K562 (cell line): ENCODE measurements around the gene ZNF865. TPM values are rescaled to one million over a fixed set of nuclear protein-coding genes. Genes with fewer than 3 reads are reported as not detected.

Experiments used
- ATAC-seq: fragments of 200-7000 bp; cut with Tn5 transposase; 3 replicates; pipeline ENCODE4 v1.9.1; 2020; ENCODE audit warnings: moderate library complexity
- BruUV-seq: library from RNA; stranded (reverse); fragments of 400-500 nt; replicated peaks from 2 replicates; lab custom pipeline; 2021; lab: Mats Ljungman, UMichigan
- CTCF ChIA-PET: fragments of 300-600 bp; formaldehyde crosslinking; extraction: SDS; loops from one replicate; lab custom pipeline; 2021; ENCODE audit warnings: low intra/inter-chr PET ratio; lab: Yijun Ruan, JAX
- POLR2A ChIA-PET: fragments of 300-600, 350-650 bp; sonication (Branson Sonifier 250); formaldehyde crosslinking; extraction: SDS; loops from one replicate; lab custom pipeline; 2021; ENCODE audit warnings: antibody characterized with exemption, inconsistent platforms; lab: Yijun Ruan, JAX
- DNase-seq, 4 experiments: peaks; one replicate each; pipeline versions ENCODE4 v3.0.0 to v3.0.0-alpha.2; 2011 to 2018; ENCODE audit warnings: low spot score in 3 of 4, mixed read lengths in 3 of 4; ENCODE audit errors: extremely low read depth in 1 of 4
- FAIRE-seq: peaks from 2 replicates; lab custom pipeline; 2011; peaks lifted over from hg19 to GRCh38; lab: Jason Lieb, UNC
- H2AFZ ChIP-seq: 2 replicates; pipeline ENCODE4 v1.6.0; 2011; ENCODE audit warnings: low read depth, low read length, control low read depth, inconsistent platforms
- H3K27ac ChIP-seq: fragments of 200-600 bp; 3 replicates; pipeline ENCODE4 v1.8.0; 2011; ENCODE audit warnings: low read depth, mild to moderate bottlenecking, control low read depth, inconsistent platforms, low read length, moderate library complexity, mixed read lengths; ENCODE audit errors: extremely low read depth
- H3K27me3 ChIP-seq, 2 experiments: fragments of 300-600 bp in 1 of 2; 2 replicates in 1 of 2; 3 replicates in 1 of 2; pipeline versions ENCODE4 v1.6.0 to v1.8.0; 2011; ENCODE audit warnings: inconsistent platforms in 2 of 2, low read length in 2 of 2, mild to moderate bottlenecking in 1 of 2, mixed read lengths in 1 of 2, moderate library complexity in 1 of 2; ENCODE audit not compliant: control insufficient read depth in 2 of 2, insufficient read depth in 2 of 2
- H3K36me3 ChIP-seq: fragments of 300-600 bp; 3 replicates; pipeline ENCODE4 v1.8.0; 2011; ENCODE audit warnings: mild to moderate bottlenecking, low read length, inconsistent platforms; ENCODE audit not compliant: control insufficient read depth, insufficient read depth
- H3K4me1 ChIP-seq, 2 experiments: fragments of 200-600 bp in 1 of 2; replicated peaks in 1 of 2; 2 replicates in 1 of 2; 3 replicates in 1 of 2; pipeline versions ENCODE4 v1.5.1 to v1.8.0; 2011; ENCODE audit warnings: inconsistent platforms in 2 of 2, low read length in 2 of 2, mild to moderate bottlenecking in 1 of 2, mixed read lengths in 1 of 2, moderate library complexity in 1 of 2; ENCODE audit not compliant: control insufficient read depth in 2 of 2, insufficient read depth in 2 of 2
- H3K4me2 ChIP-seq: 2 replicates; pipeline ENCODE4 v1.6.1; 2011; ENCODE audit warnings: low read length, control low read depth, inconsistent platforms, mixed read lengths; ENCODE audit not compliant: insufficient read depth
- H3K4me3 ChIP-seq: fragments of 200-600 bp; sonication (generic), shearing (Covaris generic); 2 replicates; pipeline ENCODE4 v1.5.1; 2016; ENCODE audit warnings: control low read depth, inconsistent platforms
- H3K79me2 ChIP-seq: fragments of 200-600 bp; 3 replicates; pipeline ENCODE4 v1.8.0; 2011; ENCODE audit warnings: low read length, inconsistent platforms; ENCODE audit not compliant: control insufficient read depth, insufficient read depth
- H3K9ac ChIP-seq, 2 experiments: 2 replicates each; pipeline versions ENCODE4 v1.6.0 to v1.6.1; 2011; ENCODE audit warnings: low read depth in 2 of 2, low read length in 2 of 2, control low read depth in 1 of 2, inconsistent platforms in 1 of 2, mild to moderate bottlenecking in 1 of 2, mixed read lengths in 1 of 2; ENCODE audit not compliant: insufficient read depth in 1 of 2
- H3K9me1 ChIP-seq: one replicate; pipeline ENCODE4 v1.6.0; 2011; ENCODE audit warnings: inconsistent platforms, mild to moderate bottlenecking, low read length, moderate library complexity; ENCODE audit not compliant: control insufficient read depth, insufficient read depth
- H3K9me3 ChIP-seq: replicated peaks from 2 replicates; pipeline ENCODE4 v1.5.1; 2011; ENCODE audit warnings: low read depth, low read length, inconsistent platforms; ENCODE audit not compliant: control insufficient read depth, insufficient read depth
- H4K20me1 ChIP-seq: replicated peaks from 2 replicates; pipeline ENCODE4 v1.6.1; 2011; ENCODE audit warnings: low read length, inconsistent platforms, mixed read lengths; ENCODE audit not compliant: control insufficient read depth, insufficient read depth
- DLX4 ChIP-seq: fragments of 250-450 bp; sonication (Bioruptor Pico); IDR thresholded peaks from 2 replicates; pipeline ENCODE4 v1.6.1; 2021; ENCODE audit warnings: mild to moderate bottlenecking
- NR2F6 ChIP-seq: fragments of 450-650 bp; formaldehyde crosslinking; IDR thresholded peaks from 2 replicates; pipeline ENCODE4 v1.4.0; 2020; ENCODE audit warnings: mild to moderate bottlenecking
- POLR2G ChIP-seq: fragments of 200-400 bp; formaldehyde crosslinking; IDR thresholded peaks from 2 replicates; pipeline ENCODE4 v1.6.1; 2017; ENCODE audit warnings: low read depth, mild to moderate bottlenecking, antibody characterized with exemption, low read length, moderate library complexity
- RBFOX2 ChIP-seq: fragments of 200-400 bp; formaldehyde crosslinking; IDR thresholded peaks from 2 replicates; pipeline ENCODE4 v1.6.1; 2017; ENCODE audit warnings: low read depth, mild to moderate bottlenecking, low read length, moderate library complexity
- XRCC5 ChIP-seq: fragments of 200-400 bp; formaldehyde crosslinking; IDR thresholded peaks from 2 replicates; pipeline ENCODE4 v1.6.1; 2017; ENCODE audit warnings: low read depth, mild to moderate bottlenecking, low read length
- ZFP1 ChIP-seq: fragments of 450-650 bp; formaldehyde crosslinking; IDR thresholded peaks from 2 replicates; pipeline ENCODE4 v1.4.0; 2020; ENCODE audit warnings: mild to moderate bottlenecking, mixed read lengths
- ZNF263 ChIP-seq: sonication (generic); formaldehyde crosslinking; IDR thresholded peaks from 2 replicates; pipeline ENCODE4 v1.8.0; 2022; ENCODE audit warnings: mild to moderate bottlenecking, missing genetic modification reagents, borderline replicate concordance
- WGBS: fragments of 100-300 bp; shearing (Covaris generic); methylation state at CpG from one replicate; pipeline ENCODE4 v1.1.6; 2016; ENCODE audit warnings: low coverage, mixed read lengths; ENCODE audit not compliant: insufficient coverage; ENCODE audit errors: missing lambda C conversion rate; 5-methylcytosine and 5-hydroxymethylcytosine counted together
- in situ Hi-C: fragments of 300-500 bp; cut with MboI; formaldehyde crosslinking; loops from 4 replicates; pipeline ENCODE4 v1.15.0; 2018; ENCODE audit warnings: inconsistent platforms, mixed read lengths
- intact Hi-C: fragments of 100-400 bp; cut with micrococcal nuclease; formaldehyde crosslinking; loops from 2 replicates; pipeline ENCODE4 v1.14.2; 2022
- polyA plus RNA-seq, 8 experiments: library from polyadenylated mRNA; depleted of rRNA in 4 of 8; stranded (reverse) in 5 of 8; unstranded in 3 of 8; fragments of >200 nt; fragmentation: Nextera tagmentation in 2 of 8; fragmentation: Illumina TruSeq in 1 of 8; extraction: Ambion mirVana in 2 of 8; extraction: Trizol in 1 of 8; gene quantifications; 2 replicates each; pipeline versions ENCODE4 v1.2.1 to v1.2.3, GENCODE V29; 2011 to 2014; ENCODE audit warnings: inconsistent platforms in 1 of 8, missing spikeins in 1 of 8
- total RNA-seq, 7 experiments: library from RNA; depleted of rRNA in 6 of 7; stranded (reverse); fragments of >200 nt in 6 of 7; fragmentation: Illumina TruSeq in 2 of 7; extraction: Trizol in 2 of 7; gene quantifications; 2 replicates each; pipeline versions ENCODE4 v1.2.1 to v1.2.3, GENCODE V29; 2011 to 2021; ENCODE audit warnings: low replicate concordance in 1 of 7
- TF ChIP-seq, protein P1 (sequence below): fragments of 450-650 bp; IDR thresholded peaks from 2 replicates; pipeline ENCODE4 v1.7.0; 2016; ENCODE audit warnings: borderline replicate concordance

Gene ZNF865
- total and polyA plus RNA-seq, 9 of the 15 experiments (the other 6 are each of a cell fraction or from before 2014, with no cell fraction given) = 0.40 to 18.8 (median 1.6) TPM; not detected in 2

DNA sequence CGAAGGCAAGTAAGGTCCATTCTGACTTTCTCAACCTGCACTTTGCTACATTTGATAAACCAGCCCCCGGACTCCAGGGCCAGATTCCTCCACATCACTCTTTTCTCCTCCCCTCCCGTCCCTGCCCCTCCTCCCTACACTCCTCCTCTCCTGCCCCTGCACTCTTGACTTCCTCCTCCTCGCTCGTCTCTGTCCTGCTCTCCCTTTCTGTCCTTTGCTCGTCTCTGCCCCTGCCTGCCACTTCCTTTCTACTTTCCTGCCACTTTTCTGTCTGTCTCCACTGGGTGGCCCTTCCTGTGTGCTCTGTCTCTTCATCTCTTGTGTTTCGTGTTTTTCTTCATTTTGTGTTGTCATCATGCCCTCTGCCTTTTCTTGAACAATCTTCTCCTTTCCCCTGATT, 56.4 kb downstream of the ZNF865 start:
- DNase-seq = no peak
- ChIA-PET CTCF (no interaction called here), POLR2A (no interaction called here)
- no peak for ATAC-seq
- intact Hi-C loops = no loop called here
- no peaks in the 10 kb centered on the region for H3K9me3 ChIP-seq
- no peaks in the 10 kb centered on the region for H3K27me3 ChIP-seq
- peaks cover 64% of the 10 kb centered on the region for H4K20me1 ChIP-seq
- peaks cover 97% of the 10 kb centered on the region for H3K36me3 ChIP-seq
- peaks cover 15 to 21% of the 10 kb centered on the region in 2 experiments; a peak in 4 of 5 replicates for H3K4me1 ChIP-seq
- in situ Hi-C loops = no loop called here
- FAIRE-seq = no peak
- BruUV-seq = no TSS peak
- no peak overlapping the region for H2AFZ ChIP-seq
- H3K27ac ChIP-seq = no peak overlapping the region
- no peak overlapping the region for H3K9ac ChIP-seq
- H3K79me2 ChIP-seq = peaks cover 88% of the 10 kb centered on the region
- WGBS = 74% methylated on average over 6 of the region's 7 CpGs
- H3K4me3 ChIP-seq = no peak overlapping the region
- H3K4me2 ChIP-seq = no peak overlapping the region
- peaks cover 12% of the 10 kb centered on the region for H3K9me1 ChIP-seq
- TF ChIP-seq XRCC5 (no peak), ZNF263 (CRISPR knock-in tag) (peak; percentile 52; the same call in 1 of the 2 replicates)

DNA sequence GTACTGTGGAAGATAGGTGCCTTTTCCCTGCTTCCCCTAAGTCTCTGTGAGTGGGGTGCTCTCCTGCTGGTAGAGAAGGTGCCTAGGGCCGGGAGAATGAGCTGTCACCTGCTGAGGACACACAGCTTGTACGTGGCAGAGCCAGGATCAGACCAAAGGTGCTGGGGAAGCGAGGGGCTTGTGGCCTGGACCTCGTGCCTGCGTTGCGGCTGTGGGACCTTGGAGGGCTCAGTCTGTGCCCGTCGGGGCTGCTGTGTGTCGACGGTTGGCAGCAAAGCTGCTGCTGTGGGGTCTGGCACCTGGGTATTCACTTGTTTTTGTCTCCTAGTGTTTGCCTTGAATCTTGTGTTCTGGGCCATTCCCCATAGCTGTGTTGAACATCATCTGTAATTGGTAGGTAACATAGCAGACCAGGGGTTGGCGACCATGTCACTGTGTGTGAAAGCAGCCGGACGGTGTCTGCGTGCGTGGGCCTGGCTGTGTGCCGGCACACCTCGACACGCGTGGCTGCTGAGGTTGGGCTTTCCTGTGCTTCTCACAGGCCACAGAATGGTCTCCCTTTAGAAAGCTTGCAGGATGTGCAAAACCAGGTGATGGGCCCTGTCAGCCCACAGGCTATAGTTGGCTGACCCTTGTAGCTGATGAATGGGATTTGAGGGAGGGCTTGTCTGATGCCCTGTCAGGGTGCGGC, 58.5 kb downstream of the ZNF865 start:
- Histone ChIP-seq H3K9me1 (peaks cover 7% of the 10 kb centered on the region), H3K79me2 (peaks cover 85% of the 10 kb centered on the region), H3K27me3 (no peaks in the 10 kb centered on the region), H2AFZ (no peak overlapping the region), H3K9me3 (no peaks in the 10 kb centered on the region), H4K20me1 (peaks cover 59% of the 10 kb centered on the region), H3K4me1 (peaks cover 0 to 14% of the 10 kb centered on the region in 2 experiments; a peak in 2 of 5 replicates), H3K4me2 (no peak overlapping the region), H3K27ac (no peak overlapping the region), H3K4me3 (no peak overlapping the region), H3K9ac (no peak overlapping the region), H3K36me3 (peaks cover 98% of the 10 kb centered on the region)
- no peak for ATAC-seq
- POLR2A ChIA-PET = interaction anchor here (0.5 to 1.4 kb wide), 7 partner anchors 8 to 513 kb away, joined by 3 to 6 read pairs (median 3); partner anchors contain the start of genes FIZ1 and U2AF2
- TF ChIP-seq ZFP1 (CRISPR knock-in tag) (no peak), NR2F6 (CRISPR knock-in tag) (no peak), RBFOX2 (peak; percentile 59), DLX4 (CRISPR knock-in tag) (no peak), POLR2G (peak; percentile 53)
- TF ChIP-seq, protein P1, sequence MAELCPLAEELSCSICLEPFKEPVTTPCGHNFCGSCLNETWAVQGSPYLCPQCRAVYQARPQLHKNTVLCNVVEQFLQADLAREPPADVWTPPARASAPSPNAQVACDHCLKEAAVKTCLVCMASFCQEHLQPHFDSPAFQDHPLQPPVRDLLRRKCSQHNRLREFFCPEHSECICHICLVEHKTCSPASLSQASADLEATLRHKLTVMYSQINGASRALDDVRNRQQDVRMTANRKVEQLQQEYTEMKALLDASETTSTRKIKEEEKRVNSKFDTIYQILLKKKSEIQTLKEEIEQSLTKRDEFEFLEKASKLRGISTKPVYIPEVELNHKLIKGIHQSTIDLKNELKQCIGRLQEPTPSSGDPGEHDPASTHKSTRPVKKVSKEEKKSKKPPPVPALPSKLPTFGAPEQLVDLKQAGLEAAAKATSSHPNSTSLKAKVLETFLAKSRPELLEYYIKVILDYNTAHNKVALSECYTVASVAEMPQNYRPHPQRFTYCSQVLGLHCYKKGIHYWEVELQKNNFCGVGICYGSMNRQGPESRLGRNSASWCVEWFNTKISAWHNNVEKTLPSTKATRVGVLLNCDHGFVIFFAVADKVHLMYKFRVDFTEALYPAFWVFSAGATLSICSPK = no peak
- in situ Hi-C loops = no loop called here
- no peak for FAIRE-seq
- CTCF ChIA-PET = no interaction called here
- DNase-seq = no peak
- no TSS peak for BruUV-seq
- WGBS = 93% methylated on average over 9 of the region's 20 CpGs
- intact Hi-C loops = no loop called here
